Gastrocnemius medialis (tissue), 4 donors: ENCODE measurements around the gene HLA-DQA1. TPM values are rescaled to one million over a fixed set of nuclear protein-coding genes. Genes with fewer than 3 reads are reported as not detected.
"Not testable (repeated sequence)": the region's sequence is repeated elsewhere in the genome, so short reads cannot be mapped to it uniquely, and the experiment has no call there.

Experiments used
- ATAC-seq, 2 donors: fragments of 150-250 bp; one replicate each; pipeline ENCODE4 v1.9.1; 2016
- DNase-seq, 2 donors: peaks; one replicate each; pipeline ENCODE4 v3.0.0-alpha.2; 2019
- H3K27ac ChIP-seq, 4 donors: fragments of 200-600 bp; sonication (generic); 1 replicate in 1 of 4; 2 replicates in 3 of 4; pipeline ENCODE4 v1.5.1; 2016 to 2018; ENCODE audit warnings: mild to moderate bottlenecking in 2 of 4, moderate library complexity in 1 of 4
- H3K27me3 ChIP-seq, 3 donors: fragments of 200-600 bp; sonication (generic) in 2 of 3; 1 replicate in 1 of 3; 2 replicates in 2 of 3; pipeline versions ENCODE4 v1.5.1 to v1.6.0; 2016 to 2019; ENCODE audit warnings: mild to moderate bottlenecking in 1 of 3, moderate library complexity in 1 of 3
- H3K36me3 ChIP-seq, 2 donors: fragments of 200-600 bp; sonication (generic) in 1 of 2; one replicate each; pipeline ENCODE4 v1.5.1; 2017 to 2018
- H3K4me1 ChIP-seq, 2 donors: fragments of 200-600 bp; sonication (generic) in 1 of 2; one replicate each; pipeline ENCODE4 v1.5.1; 2016 to 2017; ENCODE audit warnings: mild to moderate bottlenecking in 2 of 2
- H3K4me3 ChIP-seq, 4 donors: fragments of 200-600 bp; sonication (generic) in 3 of 4; 1 replicate in 1 of 4; 2 replicates in 3 of 4; pipeline ENCODE4 v1.5.1; 2016 to 2019; ENCODE audit warnings: mild to moderate bottlenecking in 2 of 4
- H3K9me3 ChIP-seq, 3 donors: fragments of 200-600 bp; sonication (generic) in 2 of 3; 1 replicate in 1 of 3; 2 replicates in 2 of 3; pipeline ENCODE4 v1.5.1; 2016 to 2019
- POLR2A ChIP-seq, 2 donors: fragments of 450-650 bp; IDR thresholded peaks; one replicate each; pipeline ENCODE4 v1.6.1; 2017; ENCODE audit warnings: antibody characterized with exemption in 2 of 2, mild to moderate bottlenecking in 2 of 2, moderate library complexity in 2 of 2
- in situ Hi-C, 4 donors: fragments of 200-750 bp; cut with MboI; loops; one replicate each; pipeline versions ENCODE4 v1.15.0 to v1.8.0; 2017; ENCODE audit warnings: low sequenced_read_pairs in 4 of 4
- intact Hi-C: fragments of 100-400 bp; cut with DNase I; formaldehyde crosslinking; loops from one replicate; pipeline ENCODE4 v1.15.1; 2023; ENCODE audit warnings: low total_unique reads
- total RNA-seq, 4 donors: library from RNA; depleted of rRNA; stranded (reverse); fragments of >200 nt; gene quantifications; one replicate each; pipeline versions ENCODE4 v1.1.0 to v1.2.3, GENCODE V29; 2016
- TF ChIP-seq, protein P1 (sequence below), 5 experiments: fragments of 450-650 bp in 3 of 5; fragments of 200-600 bp in 2 of 5; sonication (generic) in 2 of 5; IDR thresholded peaks in 4 of 5; conservative IDR thresholded peaks in 1 of 5; 1 replicate in 4 of 5; 2 replicates in 1 of 5; pipeline ENCODE4 v1.5.1; 2016 to 2019; ENCODE audit warnings: antibody characterized with exemption in 5 of 5, mild to moderate bottlenecking in 3 of 5, moderate library complexity in 3 of 5

HLA-DQA1 gene
- total RNA-seq, result 1 to 10 TPM in 2 of 4 donors, under 1 TPM in 1, not detected in 1; 0.66 to 3.5 (median 1.5) TPM

DNA sequence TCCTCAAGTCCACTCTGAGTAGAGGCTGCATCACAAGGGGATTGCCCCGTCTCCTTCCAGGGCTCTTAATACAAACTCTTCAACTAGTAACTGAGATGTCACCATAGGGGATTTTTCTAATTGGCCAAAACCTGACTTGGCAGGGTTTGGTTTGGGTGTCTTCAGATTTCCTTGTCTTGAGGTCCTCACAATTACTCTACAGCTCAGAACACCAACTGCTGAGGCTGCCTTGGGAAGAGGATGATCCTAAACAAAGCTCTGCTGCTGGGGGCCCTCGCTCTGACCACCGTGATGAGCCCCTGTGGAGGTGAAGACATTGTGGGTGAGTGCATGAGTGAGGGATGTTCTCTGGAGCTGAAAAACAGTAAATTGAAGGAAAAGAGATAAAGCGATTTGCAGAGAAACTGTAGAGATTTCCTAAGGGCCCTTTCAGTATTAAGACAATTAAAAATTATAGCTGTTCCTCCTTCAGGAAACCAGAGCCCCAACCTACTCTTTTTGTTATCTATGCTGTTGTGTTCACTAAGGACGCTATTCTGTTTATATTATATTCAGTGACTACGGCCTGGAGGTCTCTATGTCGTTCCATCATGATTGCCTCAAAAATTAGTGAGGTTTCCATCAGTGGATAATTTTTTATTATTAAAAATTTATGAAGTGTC lies at the start of gene HLA-DQA1:
Gene HLA-DQA1, plus strand, starts transcription at position 188 of the 662 bp plus-strand sequence. Its CDS starts 53 bp downstream, at position 241.
- Histone ChIP-seq H3K4me1 (no peaks in the 10 kb centered on the region), H3K27me3 (no peaks in the 10 kb centered on the region), H3K9me3 (no peaks in the 10 kb centered on the region), H3K27ac (peak within 1 kb of the TSS in 1 of 4 donors; percentile 21), H3K36me3 (no peaks in the 10 kb centered on the region), H3K4me3 (peak within 1 kb of the TSS in 1 of 4 donors; percentile 9)
- TF ChIP-seq, protein P1, sequence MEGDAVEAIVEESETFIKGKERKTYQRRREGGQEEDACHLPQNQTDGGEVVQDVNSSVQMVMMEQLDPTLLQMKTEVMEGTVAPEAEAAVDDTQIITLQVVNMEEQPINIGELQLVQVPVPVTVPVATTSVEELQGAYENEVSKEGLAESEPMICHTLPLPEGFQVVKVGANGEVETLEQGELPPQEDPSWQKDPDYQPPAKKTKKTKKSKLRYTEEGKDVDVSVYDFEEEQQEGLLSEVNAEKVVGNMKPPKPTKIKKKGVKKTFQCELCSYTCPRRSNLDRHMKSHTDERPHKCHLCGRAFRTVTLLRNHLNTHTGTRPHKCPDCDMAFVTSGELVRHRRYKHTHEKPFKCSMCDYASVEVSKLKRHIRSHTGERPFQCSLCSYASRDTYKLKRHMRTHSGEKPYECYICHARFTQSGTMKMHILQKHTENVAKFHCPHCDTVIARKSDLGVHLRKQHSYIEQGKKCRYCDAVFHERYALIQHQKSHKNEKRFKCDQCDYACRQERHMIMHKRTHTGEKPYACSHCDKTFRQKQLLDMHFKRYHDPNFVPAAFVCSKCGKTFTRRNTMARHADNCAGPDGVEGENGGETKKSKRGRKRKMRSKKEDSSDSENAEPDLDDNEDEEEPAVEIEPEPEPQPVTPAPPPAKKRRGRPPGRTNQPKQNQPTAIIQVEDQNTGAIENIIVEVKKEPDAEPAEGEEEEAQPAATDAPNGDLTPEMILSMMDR (IDR thresholded peaks at IDR 0.05 in 4 of 5, conservative IDR thresholded peaks at IDR 0.05 in 1 of 5), result no peak
- TF ChIP-seq POLR2A (IDR thresholded peaks at IDR 0.05), result peak in 1 of 2 donors; percentile 27
- ATAC-seq, result peak in 1 of 2 donors; percentile 69
- in situ Hi-C loops, result no loop called here
- intact Hi-C loops, result no loop called here
- DNase-seq, result no peak

GRCh38 chr6:32588156-32588555 lies 49.0 kb upstream of the HLA-DQA1 start:
- Histone ChIP-seq H3K27me3 (no peaks in the 10 kb centered on the region), H3K9me3 (no peaks in the 10 kb centered on the region), H3K27ac (peak overlapping the region in 1 of 4 donors; percentile 53), H3K4me1 (no peaks in the 10 kb centered on the region), H3K36me3 (no peaks in the 10 kb centered on the region), H3K4me3 (peak overlapping the region in 1 of 4 donors; percentile 41)
- intact Hi-C loops, result loop anchor here (5.0 kb wide), 1 partner anchor 66 kb away; no protein-coding TSS in a partner anchor
- in situ Hi-C loops, result loop anchor here (5.0 to 25.0 kb wide), 3 partner anchors 61 to 101 kb away; no protein-coding TSS in a partner anchor
- DNase-seq (no peak), ATAC-seq (no peak)
- no peak for TF ChIP-seq POLR2A (IDR thresholded peaks at IDR 0.05)
- TF ChIP-seq, protein P1 (IDR thresholded peaks at IDR 0.05 in 4 of 5, conservative IDR thresholded peaks at IDR 0.05 in 1 of 5), result no peak

DNA sequence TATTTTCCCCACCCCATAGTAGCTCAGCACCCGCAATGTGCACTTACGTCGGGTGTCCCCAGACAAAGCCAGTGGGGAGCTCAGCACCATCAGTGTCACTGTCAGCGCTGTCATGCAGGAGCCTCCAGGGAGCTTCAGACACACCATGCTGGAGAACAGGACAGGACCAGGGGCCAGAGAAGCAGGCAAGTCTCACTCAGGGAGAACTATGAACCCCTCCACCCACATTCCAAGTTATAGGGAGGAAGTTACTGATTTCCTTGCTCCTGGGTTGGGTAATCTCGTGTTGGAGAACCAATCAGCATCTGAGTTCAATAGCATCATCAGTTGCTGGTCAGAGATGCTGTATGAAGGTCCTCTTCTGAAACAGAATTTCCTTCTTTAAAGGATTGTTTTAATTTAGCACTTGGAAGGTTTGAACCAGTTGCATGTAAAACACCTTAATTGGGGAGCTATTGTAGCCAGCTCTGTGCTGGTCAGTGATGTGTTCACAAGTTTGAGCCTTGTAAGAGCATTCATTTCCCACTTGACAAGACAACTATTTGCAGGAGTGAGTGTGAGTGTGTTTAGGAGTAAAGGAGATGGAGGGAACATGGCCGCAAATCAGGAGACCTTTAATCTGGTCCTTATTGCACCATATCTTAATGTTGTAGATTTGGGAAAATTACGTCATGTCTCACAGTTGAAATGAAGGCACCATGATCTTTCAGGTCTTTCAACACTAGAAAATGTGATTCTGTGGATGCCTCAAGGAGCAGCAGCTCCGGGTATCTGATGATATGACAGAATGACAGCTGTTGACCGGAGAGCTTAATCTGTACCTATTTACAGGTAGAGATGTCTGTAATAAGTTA lies 47.4 kb upstream of the HLA-DQA1 start, which contains the start of gene HLA-DRB1:
Gene HLA-DRB1, minus strand, starts transcription at position 253 of the 854 bp plus-strand sequence. Its CDS starts 106 bp downstream, at position 147.
- ATAC-seq (peak; percentile 97), DNase-seq (peak in 1 of 2 donors; percentile 20)
- H3K36me3 ChIP-seq, result no peaks in the 10 kb centered on the region
- peak within 1 kb of the TSS in 1 of 4 donors; percentile 53 for H3K27ac ChIP-seq
- in situ Hi-C loops, result loop anchor here (5.0 to 25.0 kb wide), 3 partner anchors 63 to 103 kb away; no protein-coding TSS in a partner anchor
- peak within 1 kb of the TSS in 1 of 4 donors; percentile 41 for H3K4me3 ChIP-seq
- TF ChIP-seq, protein P1 (IDR thresholded peaks at IDR 0.05 in 4 of 5, conservative IDR thresholded peaks at IDR 0.05 in 1 of 5), result no peak
- TF ChIP-seq POLR2A (IDR thresholded peaks at IDR 0.05), result peak in 1 of 2 donors; percentile 60
- H3K9me3 ChIP-seq, result no peaks in the 10 kb centered on the region
- intact Hi-C loops, result loop anchor here (5.0 kb wide), 1 partner anchor 68 kb away; no protein-coding TSS in a partner anchor
- no peaks in the 10 kb centered on the region for H3K4me1 ChIP-seq
- no peaks in the 10 kb centered on the region for H3K27me3 ChIP-seq

DNA sequence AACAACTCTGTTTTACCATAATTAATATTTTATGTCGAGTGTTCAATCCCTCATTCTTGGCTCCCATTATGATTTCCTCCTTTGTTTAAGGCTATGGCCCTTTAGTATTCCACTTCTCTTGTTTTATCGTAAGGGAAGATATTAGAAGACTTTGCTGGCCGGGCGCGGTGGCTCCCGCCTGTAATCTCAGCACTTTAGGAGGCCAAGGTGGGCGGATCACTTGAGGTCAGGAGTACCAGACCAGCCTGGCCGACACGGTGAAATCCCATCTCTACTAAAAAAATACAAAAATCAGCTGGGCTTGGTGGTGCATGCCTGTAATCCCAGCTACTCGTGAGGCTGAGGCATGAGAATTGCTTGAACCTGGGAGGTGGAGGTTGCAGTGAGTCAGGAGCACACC lies 46.5 kb upstream of the HLA-DQA1 start:
- intact Hi-C loops, DNase-seq, H3K27ac ChIP-seq, ATAC-seq, H3K27me3 ChIP-seq, H3K4me3 ChIP-seq, H3K4me1 ChIP-seq, H3K36me3 ChIP-seq, H3K9me3 ChIP-seq: not testable (repeated sequence)
- in situ Hi-C loops, result loop anchor here in 1 of 4 donors (25.0 kb wide), 1 partner anchor 103 kb away; no protein-coding TSS in a partner anchor
